Right hindlimb (tissue), 1 donor: Measurements from ENCODE around the gene S100A1.
"Not testable (repeated sequence)": the region's sequence is repeated elsewhere in the genome, so short reads cannot be mapped to it uniquely, and the experiment has no call there.

Experiments
- DNase-seq: peaks from one replicate; pipeline ENCODE4 v3.0.0-alpha.2; 2018

S100A1 gene

GRCh38 chr1:153633161-153633753 is 5.0 kb downstream of the S100A1 start:
- no peak for DNase-seq

GRCh38 chr1:153633754-153634665 is 5.8 kb downstream of the S100A1 start, which contains the start of gene CHTOP:
CHTOP (plus strand) TSS chr1:153634066; CDS start chr1:153636589, 2,523 bp downstream.
- DNase-seq = peak; percentile 98

- DNase-seq = no peak
Observed at GRCh38 chr1:153635872-153636271, 7.6 kb downstream of the S100A1 start.

DNA sequence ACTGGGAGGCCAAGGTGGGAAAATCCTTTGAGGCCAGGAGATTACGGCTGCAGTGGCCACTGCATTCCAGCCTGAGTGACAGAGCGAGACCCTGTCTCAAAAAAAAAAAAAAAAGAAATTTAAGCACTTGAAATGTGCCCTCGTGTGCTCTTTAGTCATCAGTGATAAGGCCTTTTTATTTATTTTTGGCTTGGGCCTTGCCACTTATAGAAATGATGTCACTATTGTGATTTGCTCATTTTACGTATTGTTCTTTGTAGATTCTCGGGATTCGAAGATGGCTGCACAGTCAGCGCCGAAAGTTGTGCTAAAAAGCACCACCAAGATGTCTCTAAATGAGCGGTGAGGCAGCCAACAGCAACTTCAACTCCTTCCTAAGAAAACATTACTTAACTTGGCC is 8.1 kb downstream of the S100A1 start:
- no peak for DNase-seq

DNA sequence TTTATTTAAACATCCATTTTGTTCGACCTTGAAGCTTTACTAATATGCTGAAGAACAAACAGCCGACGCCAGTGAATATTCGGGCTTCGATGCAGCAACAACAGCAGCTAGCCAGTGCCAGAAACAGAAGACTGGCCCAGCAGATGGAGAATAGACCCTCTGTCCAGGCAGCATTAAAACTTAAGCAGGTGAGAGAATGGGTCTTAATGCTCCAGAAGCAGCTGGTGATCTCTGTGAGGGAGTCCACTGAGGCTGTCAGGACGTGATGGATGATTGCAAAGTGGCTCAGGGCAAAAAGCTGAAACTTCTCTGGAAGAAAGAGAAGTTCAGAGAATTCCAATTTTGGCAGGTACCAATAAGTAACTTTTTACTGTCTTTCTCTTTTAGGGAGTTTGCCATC is 10.0 kb downstream of the S100A1 start:
- no peak for DNase-seq

- DNase-seq = no peak
Observed at GRCh38 chr1:153639280-153639679, 11.0 kb downstream of the S100A1 start.

GRCh38 chr1:153640213-153640612 is 12.0 kb downstream of the S100A1 start:
- not testable (repeated sequence) for DNase-seq

DNA sequence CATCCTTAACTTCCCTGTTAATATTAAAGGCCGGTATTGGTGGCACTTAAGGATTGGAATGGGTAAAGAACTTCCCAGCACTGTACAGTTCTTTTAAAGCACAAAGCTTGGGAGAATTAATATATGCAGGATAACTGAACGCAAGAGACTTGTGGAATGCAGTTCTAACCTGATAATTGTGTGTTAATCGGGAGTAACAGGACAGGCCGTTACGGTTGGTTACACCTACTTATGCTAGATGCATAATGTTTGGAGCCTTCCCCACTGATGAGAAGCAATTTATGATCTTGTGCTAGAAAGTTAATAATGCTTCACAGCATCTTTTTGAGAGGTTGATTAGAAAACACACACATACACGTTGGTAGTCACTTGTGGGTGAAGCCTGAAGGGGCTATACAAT is 12.6 kb downstream of the S100A1 start:
- DNase-seq = no peak

DNA sequence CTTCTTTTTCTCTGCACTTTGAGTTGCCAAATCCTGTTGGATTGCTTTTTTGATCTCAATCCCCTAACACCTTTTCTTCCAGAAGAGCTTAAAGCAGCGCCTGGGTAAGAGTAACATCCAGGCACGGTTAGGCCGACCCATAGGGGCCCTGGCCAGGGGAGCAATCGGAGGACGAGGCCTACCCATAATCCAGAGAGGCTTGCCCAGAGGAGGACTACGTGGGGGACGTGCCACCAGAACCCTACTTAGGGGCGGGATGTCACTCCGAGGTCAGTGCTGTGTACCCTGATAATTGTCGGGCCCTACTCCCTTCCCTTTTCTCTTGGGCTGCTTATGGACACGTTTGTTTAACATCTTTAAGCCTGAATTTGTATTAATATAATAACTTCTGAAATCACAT is 13.9 kb downstream of the S100A1 start:
- DNase-seq = no peak

- DNase-seq = no peak
Observed at GRCh38 chr1:153643100-153643499, 14.9 kb downstream of the S100A1 start.

- DNase-seq = no peak
Observed at GRCh38 chr1:153643816-153644215, 15.6 kb downstream of the S100A1 start.

GRCh38 chr1:153646672-153647345 is 18.6 kb downstream of the S100A1 start:
- DNase-seq = no peak

DNA sequence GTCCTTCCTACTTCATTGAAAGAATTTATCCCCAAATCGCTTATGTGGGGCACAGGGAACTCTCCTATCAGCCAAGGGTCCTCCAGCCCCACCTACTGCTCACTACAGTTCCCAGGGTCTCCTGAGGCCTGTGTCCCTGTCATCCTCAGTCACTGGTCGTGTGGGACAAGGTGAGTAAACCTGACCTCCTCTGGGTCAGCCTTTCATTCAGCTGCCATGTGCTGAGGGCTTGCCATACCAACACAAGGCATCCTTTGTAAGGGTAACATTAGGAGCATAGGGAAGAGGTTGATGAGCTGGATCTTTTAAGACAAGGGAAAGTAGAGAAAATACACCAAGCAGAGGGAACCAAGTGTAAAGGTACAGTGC is 19.1 kb downstream of the S100A1 start:
- DNase-seq = no peak

DNA sequence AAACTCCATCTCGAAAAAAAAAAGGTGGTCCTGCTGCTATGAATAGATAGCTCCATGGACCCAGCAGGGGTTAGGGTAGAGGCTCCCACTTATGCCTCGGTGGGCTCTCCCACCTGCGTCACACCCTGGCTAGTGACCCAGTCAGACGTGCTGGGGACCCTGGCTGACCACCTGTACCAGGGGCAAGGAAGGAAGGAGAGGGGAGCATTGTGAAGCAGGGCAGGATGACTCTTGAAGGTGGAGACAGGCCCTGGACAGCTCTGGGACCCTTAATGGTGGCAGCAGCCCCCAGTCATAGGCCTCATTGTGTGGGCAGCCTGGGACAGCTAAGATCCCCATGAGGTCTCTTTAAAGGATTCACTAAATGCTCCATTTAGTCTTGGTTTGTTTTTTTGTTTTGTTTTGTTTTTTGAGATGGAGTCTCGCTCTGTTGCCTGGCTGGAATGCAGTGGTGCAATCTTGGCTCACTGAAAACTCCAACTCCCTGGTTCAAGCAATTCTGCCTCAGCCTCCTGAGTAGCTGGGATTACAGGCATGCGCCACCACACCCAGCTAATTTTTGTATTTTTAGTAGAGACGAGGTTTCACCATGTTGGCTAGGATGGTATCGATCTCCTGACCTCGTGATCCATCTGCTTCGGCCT is 19.9 kb downstream of the S100A1 start:
- no peak for DNase-seq

DNA sequence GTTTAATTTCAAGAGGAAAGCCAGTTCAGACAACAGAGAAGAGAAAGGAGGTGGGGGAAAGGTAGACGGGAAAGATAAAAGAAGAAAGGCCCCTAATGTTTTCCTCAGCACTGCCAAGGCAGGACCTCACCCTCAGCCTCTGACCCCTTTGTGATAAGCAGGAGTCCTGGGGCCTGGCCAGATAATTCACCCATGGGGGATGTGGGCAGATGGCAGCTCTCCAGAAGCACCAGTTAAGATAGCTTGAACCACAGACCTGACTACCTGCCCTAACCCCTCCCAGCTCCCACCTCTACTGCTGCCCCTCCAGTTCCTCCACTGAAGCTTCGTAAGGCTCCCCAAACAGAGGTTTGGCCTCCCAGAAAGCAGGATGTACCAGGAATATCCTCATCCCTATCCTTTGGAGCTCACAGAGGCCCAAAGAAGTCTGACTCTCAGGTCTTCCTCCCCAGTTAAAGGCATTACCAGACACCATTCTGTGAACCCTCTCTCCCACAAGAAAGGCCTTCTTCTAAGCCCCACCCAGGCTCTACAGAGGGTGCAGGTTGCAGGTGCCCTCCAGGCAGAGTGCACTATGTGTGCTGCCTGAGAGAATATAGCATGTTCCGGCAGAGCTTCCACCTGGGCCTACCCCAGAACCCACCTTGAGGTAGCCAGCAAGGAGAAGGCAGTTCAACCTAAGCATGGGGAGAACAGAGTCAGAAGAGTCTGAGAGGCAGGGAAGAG is 21.1 kb downstream of the S100A1 start:
- DNase-seq = no peak

GRCh38 chr1:153649863-153650235 is 21.6 kb downstream of the S100A1 start:
- DNase-seq = peak; percentile 78

GRCh38 chr1:153651771-153652170 is 23.5 kb downstream of the S100A1 start:
- no peak for DNase-seq

DNA sequence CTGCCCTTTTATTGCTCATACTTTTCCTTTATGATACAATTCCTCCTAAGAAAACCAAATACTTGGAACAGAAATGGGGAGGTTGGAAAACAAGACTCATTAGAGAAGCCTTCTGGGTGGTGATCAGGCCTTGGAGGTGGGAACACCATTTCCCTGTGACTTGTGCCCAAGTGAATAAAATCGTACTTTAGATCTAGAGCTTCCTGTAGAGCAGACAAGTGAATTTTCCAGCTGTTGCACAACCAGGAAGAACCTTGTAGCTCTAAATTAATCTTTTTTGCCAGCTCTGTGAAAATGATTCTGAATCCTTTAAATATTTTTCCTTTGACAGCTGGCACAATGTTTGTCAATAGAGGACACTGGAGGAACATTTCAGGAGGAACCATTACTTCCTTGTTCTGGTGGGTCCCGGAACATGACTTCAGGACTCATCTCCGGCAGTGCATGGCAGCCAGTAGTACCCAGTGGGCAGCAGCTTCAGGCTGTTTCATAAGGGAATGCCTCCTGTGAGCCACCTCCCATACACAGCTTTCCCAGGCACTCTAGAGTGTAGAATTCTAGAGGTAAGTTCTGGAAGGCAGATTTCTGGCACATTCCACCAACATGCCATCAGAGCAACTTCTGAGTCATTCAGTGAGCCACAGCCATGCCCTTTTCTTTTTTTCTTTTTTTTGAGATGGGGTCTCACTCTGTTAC is 24.7 kb downstream of the S100A1 start:
- DNase-seq = no peak

DNA sequence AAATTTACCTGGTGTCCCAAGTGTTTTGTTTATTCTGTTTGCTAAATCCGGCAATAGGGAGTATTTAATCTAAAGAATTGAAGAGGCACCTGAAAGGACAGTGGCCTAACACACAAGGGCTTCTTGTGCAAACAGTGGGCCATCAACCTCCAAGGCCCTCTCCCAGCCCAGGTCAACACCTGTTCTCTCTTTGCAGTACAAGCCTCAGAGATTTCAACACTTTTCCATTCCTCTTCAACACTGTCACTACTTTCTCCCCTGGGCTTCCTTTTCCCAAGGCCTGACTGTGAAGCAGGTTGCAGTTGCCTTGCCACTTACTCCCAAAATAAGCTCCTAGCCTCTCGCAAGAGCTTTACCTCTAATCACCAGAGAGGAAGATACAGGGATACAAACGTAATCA is 27.1 kb downstream of the S100A1 start:
- DNase-seq = no peak

DNA sequence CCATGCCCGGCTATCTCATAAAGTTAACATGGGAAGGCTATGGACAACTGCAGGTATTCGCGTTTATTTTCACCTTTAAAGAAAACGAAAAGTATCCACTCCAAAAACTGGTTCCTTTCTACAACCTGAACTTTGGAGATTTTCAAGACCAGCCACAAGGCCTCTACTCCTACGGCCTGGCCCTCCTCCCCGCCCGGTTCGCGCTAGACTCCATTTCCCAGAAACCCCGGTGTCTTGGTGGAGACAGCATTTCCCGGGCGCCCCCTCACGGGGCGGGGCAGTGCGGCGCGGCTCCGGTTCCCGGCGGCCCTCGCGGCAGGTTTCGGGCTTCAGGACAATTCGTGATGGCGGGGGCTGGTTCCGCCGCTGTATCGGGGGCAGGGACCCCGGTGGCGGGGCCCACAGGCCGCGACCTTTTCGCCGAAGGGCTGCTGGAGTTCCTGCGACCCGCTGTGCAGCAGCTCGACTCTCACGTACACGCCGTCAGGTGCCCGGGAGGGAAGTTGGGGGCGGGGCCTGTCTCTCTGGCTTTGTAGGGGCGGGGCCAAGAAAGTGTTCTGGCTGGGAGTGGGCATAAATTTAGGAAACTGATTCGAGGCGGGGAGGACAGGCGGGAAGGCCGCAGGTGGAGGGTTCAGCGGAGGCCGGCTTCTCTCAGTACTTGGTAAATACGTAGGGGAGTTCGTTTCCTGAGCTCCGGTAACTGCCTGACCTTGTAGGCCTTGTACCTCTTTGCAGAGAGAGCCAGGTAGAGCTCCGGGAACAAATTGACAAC is 30.4 kb downstream of the S100A1 start, which contains the start of gene SNAPIN:
TSS of gene SNAPIN (plus strand) at position 304 of the 775 bp plus-strand sequence. CDS start at position 345, 41 bp downstream.
- peak; percentile 97 for DNase-seq

- DNase-seq = no peak
Observed at GRCh38 chr1:153659175-153659534, 30.9 kb downstream of the S100A1 start.
